ENCODE measurements around the gene NHERF2. TPM values are rescaled to one million over a fixed set of nuclear protein-coding genes. Genes with fewer than 3 reads are reported as not detected.

NHERF2 gene
- total RNA-seq, 4 donors from 2014 or later, result 52.8 to 166 (median 84.9) TPM

DNA sequence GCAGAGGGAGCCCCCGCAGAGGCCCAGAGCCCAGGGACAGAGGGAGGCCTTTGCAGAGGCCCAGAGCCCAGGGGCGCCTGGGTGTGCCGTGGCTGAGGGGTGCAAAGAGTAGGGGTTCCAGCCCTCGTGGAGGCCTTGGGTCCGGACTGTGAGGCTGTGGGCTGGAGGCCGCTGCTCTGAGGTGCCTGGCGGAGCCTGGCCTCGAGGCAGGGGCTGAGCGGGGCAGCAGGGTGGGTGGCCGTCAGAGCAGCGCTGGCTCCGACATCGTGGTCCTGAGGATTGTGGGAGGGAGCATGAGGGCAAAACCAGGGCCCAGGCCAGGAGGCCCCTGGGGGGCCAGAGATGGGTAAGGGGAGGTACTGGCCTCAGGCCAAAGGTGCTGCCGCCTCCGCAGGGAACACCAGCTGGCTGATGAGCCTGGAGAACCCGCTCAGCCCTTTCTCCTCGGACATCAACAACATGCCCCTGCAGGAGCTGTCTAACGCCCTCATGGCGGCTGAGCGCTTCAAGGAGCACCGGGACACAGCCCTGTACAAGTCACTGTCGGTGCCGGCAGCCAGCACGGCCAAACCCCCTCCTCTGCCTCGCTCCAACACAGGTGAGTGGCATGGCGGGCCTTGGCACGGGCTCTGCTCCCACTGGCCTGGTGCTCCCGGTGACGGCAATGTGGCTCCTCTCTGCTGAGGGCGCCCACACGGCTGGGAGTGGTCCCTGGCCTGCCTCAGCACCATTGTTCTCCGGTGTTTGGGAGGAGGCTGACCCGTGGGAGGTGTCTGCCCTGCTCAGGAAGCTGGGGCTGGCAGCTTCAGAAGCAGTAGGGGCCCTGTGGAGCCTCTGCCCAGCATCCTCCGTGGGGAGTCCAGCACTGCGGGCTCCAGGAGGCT, 54.7 kb downstream of the NHERF2 start:
- ATAC-seq (ENCODE audit: low FRiP score) (no peak), DNase-seq (ENCODE audit: low spot score) (no peak)
- TF ChIP-seq, protein P1, sequence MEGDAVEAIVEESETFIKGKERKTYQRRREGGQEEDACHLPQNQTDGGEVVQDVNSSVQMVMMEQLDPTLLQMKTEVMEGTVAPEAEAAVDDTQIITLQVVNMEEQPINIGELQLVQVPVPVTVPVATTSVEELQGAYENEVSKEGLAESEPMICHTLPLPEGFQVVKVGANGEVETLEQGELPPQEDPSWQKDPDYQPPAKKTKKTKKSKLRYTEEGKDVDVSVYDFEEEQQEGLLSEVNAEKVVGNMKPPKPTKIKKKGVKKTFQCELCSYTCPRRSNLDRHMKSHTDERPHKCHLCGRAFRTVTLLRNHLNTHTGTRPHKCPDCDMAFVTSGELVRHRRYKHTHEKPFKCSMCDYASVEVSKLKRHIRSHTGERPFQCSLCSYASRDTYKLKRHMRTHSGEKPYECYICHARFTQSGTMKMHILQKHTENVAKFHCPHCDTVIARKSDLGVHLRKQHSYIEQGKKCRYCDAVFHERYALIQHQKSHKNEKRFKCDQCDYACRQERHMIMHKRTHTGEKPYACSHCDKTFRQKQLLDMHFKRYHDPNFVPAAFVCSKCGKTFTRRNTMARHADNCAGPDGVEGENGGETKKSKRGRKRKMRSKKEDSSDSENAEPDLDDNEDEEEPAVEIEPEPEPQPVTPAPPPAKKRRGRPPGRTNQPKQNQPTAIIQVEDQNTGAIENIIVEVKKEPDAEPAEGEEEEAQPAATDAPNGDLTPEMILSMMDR (IDR thresholded peaks at IDR 0.05), result no peak

DNA sequence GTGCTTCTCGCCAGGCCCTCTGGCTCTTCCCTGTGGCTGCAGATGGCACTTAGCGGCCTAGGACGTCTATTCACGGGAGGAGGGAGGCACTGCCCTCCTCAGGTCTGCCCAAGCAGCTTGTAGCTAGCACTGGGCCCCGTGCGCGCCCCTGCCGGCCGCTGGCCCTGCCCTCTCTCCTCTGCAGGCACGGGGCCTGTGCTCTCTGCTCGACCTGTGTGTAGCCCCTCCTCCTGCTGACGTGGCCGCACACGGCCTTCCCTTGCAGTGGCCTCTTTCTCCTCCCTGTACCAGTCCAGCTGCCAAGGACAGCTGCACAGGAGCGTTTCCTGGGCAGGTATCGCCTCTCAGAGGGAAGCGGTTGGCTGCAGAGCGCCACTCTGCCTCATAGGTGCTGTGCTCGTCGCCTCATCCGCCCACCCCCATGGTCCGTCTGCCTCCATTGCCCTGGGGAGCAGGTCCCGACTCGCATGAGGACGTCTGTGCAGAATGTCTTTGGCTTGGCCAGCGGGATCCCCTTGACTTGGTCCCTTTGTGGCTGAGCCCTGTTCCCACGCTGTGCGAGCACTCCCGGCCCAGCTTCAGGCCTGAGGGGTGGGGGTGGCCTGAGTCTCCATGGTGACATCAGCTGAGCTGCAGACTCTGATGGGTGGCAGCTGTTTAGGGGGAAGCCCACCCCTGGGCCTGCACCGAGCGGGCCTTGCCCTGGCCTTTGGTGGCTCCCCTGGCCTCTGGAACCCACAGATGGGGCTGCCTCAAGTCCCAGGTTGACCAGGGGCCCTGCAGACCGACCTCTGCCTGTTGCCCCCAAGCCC, 55.7 kb downstream of the NHERF2 start:
- TF ChIP-seq, protein P1 (IDR thresholded peaks at IDR 0.05), result no peak
- DNase-seq (ENCODE audit: low spot score) (no peak), ATAC-seq (ENCODE audit: low FRiP score) (no peak)

DNA sequence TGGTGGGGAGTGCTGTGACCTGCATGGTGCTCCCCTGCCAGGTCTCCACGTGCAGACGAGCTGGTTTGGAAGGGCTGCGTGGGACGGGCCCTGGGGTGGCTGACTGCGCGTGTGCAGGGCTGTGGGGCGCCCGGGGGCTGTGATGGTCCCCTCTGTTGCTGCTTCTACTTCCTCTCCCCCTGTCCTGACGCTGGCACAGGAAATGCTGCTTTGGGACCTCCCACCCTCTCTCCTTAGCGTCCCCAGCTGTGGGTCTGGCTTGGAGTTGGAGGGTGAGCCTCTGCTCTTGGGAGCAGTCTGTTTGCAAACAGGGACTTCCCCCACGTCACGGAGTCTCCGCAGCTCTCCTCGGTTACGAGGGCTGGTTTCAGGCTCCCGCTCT, 56.3 kb downstream of the NHERF2 start:
- ATAC-seq (ENCODE audit: low FRiP score), result no peak
- no peak for DNase-seq (ENCODE audit: low spot score)
- TF ChIP-seq, protein P1 (IDR thresholded peaks at IDR 0.05), result no peak

DNA sequence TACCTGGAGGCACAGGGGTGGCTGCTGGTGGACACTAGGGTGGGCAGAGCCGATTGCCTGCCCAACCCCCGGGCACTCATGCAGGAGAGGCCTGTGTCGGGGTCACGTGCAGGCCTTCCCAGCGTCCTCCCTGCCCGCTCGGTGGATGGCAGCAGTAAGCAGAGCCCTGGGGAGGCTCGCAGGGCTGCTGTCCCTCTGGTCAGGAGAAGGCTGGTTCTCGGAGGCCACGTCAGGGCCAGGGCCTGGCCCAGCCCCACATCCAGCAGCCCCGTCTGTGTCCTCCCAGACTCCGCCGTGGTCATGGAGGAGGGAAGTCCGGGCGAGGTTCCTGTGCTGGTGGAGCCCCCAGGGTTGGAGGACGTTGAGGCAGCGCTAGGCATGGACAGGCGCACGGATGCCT, 56.7 kb downstream of the NHERF2 start:
- ATAC-seq (ENCODE audit: low FRiP score), result no peak
- TF ChIP-seq, protein P1 (IDR thresholded peaks at IDR 0.05), result no peak
- no peak for DNase-seq (ENCODE audit: low spot score)

DNA sequence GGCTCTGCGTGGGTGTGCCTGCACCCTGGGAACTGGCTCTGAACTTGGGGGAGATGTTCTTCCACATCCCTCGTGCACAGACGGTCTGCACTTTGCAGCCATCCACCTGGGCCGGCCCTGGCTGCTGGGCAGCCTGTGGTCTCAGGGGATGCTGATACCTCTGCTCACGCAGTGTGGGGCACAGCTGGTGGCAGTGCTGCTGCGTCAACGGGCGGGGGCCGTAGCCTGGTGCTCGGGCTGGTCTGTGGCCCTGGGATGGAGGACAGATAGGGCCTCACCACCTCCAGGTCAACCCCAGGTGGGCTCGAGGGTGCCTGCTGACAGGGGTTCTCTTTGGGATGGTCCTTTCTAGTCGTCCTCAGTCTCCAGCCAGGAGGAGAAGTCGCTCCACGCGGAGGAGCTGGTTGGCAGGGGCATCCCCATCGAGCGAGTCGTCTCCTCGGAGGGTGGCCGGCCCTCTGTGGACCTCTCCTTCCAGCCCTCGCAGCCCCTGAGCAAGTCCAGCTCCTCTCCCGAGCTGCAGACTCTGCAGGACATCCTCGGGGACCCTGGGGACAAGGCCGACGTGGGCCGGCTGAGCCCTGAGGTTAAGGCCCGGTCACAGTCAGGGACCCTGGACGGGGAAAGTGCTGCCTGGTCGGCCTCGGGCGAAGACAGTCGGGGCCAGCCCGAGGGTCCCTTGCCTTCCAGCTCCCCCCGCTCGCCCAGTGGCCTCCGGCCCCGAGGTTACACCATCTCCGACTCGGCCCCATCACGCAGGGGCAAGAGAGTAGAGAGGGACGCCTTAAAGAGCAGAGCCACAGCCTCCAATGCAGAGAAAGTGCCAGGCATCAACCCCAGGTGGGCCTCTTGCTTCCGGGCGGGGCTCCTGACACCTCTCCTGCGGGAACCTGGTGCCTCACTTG, 57.4 kb downstream of the NHERF2 start:
- TF ChIP-seq, protein P1 (IDR thresholded peaks at IDR 0.05), result no peak
- no peak for ATAC-seq (ENCODE audit: low FRiP score)
- no peak for DNase-seq (ENCODE audit: low spot score)

DNA sequence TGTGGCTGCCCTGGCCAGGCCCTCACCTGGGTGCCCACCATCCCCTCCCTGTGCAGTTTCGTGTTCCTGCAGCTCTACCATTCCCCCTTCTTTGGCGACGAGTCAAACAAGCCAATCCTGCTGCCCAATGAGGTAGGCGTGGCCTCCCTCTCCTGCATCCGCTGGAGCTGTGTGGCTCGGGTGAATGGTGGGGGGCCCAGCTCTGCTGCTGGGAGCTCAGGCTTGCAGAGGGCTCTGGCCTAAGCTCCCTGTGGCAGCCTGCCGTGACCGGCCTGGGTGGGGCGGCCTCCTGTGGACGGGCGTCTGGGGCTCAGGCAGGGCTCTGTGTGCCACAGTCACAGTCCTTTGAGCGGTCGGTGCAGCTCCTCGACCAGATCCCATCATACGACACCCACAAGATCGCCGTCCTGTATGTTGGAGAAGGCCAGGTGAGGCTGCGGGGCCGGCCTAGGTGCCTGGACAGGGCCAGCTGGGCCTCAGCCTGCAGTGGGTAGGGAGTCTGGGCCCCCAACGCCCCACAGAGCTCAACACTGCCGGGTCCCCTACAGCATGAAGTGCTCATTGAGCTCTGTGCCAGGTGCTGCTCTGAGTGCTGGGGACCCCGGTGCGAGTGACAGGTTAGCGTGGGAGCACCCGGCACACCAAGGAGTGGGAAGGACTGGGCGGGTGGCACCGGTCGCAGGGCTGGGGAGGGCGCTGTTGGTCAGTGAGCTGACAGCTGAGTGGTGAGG, 58.4 kb downstream of the NHERF2 start:
- no peak for ATAC-seq (ENCODE audit: low FRiP score)
- DNase-seq (ENCODE audit: low spot score), result no peak
- TF ChIP-seq, protein P1 (IDR thresholded peaks at IDR 0.05), result no peak

Measured in omental fat pad (tissue), 4 donors.